ENCODE data around the gene GRAMD2A.

The GRAMD2A gene

GRCh38 chr15:72154316-72154715 lies 43.3 kb downstream of the GRAMD2A start:
- CTCF ChIA-PET: interaction anchor here (0.9 to 2.2 kb wide), 4 partner anchors 13 to 353 kb away, joined by 3 to 6 read pairs (median 4); no protein-coding TSS in a partner anchor
- 98% methylated on average over 6 of the region's 7 CpGs for WGBS (ENCODE audit: insufficient coverage)
- POLR2A ChIA-PET: no interaction called here
- H3K27me3 ChIP-seq (replicated peaks in 2 of 5; ENCODE audit: control insufficient read depth in 4 of 5, insufficient read depth in 5 of 5, low read length in 4 of 5): no peaks in the 10 kb centered on the region
- H3K9me3 ChIP-seq (ENCODE audit: control extremely low read depth in 1 of 5, control insufficient read depth in 4 of 5, insufficient read depth in 2 of 5, low read depth in 1 of 5, low read length in 4 of 5): no peaks in the 10 kb centered on the region
- H3K36me3 ChIP-seq (ENCODE audit: control insufficient read depth in 4 of 4, insufficient read depth in 4 of 4, low read length in 3 of 4): no peaks in the 10 kb centered on the region
- DNase-seq: no peak
- peaks cover 0 to 9% (median 5%) of the 10 kb centered on the region in 4 experiments for H3K4me1 ChIP-seq (ENCODE audit: control extremely low read depth in 1 of 4, control insufficient read depth in 4 of 4, insufficient read depth in 4 of 4, low read length in 3 of 4)
- H3K4me3 ChIP-seq (ENCODE audit: control insufficient read depth in 1 of 7, extremely low read depth in 1 of 7, insufficient read depth in 4 of 7, low read depth in 2 of 7, low read length in 6 of 7): no peak overlapping the region
- no peak overlapping the region for H3K27ac ChIP-seq (ENCODE audit: insufficient read depth in 1 of 2, low read depth in 1 of 2, low read length in 2 of 2, poor library complexity in 1 of 2, severe bottlenecking in 2 of 2)

- H3K4me3 ChIP-seq (ENCODE audit: control insufficient read depth in 1 of 7, extremely low read depth in 1 of 7, insufficient read depth in 4 of 7, low read depth in 2 of 7, low read length in 6 of 7): no peak overlapping the region
- CTCF ChIA-PET: interaction anchor here (0.9 to 2.2 kb wide), 5 partner anchors 12 to 352 kb away, joined by 3 to 6 read pairs (median 3); no protein-coding TSS in a partner anchor
- no peaks in the 10 kb centered on the region for H3K36me3 ChIP-seq (ENCODE audit: control insufficient read depth in 4 of 4, insufficient read depth in 4 of 4, low read length in 3 of 4)
- peaks cover 0 to 9% (median 5%) of the 10 kb centered on the region in 4 experiments for H3K4me1 ChIP-seq (ENCODE audit: control extremely low read depth in 1 of 4, control insufficient read depth in 4 of 4, insufficient read depth in 4 of 4, low read length in 3 of 4)
- WGBS (ENCODE audit: insufficient coverage): 96% methylated on average over 3 of the region's 5 CpGs
- no peaks in the 10 kb centered on the region for H3K27me3 ChIP-seq (replicated peaks in 2 of 5; ENCODE audit: control insufficient read depth in 4 of 5, insufficient read depth in 5 of 5, low read length in 4 of 5)
- no peak overlapping the region for H3K27ac ChIP-seq (ENCODE audit: insufficient read depth in 1 of 2, low read depth in 1 of 2, low read length in 2 of 2, poor library complexity in 1 of 2, severe bottlenecking in 2 of 2)
- H3K9me3 ChIP-seq (ENCODE audit: control extremely low read depth in 1 of 5, control insufficient read depth in 4 of 5, insufficient read depth in 2 of 5, low read depth in 1 of 5, low read length in 4 of 5): no peaks in the 10 kb centered on the region
- POLR2A ChIA-PET: no interaction called here
- no peak for DNase-seq
These were observed 44.2 kb downstream of the GRAMD2A start for GRCh38 chr15:72153269-72154000.

- WGBS (ENCODE audit: insufficient coverage): no CpG with 5 or more reads among the region's 2 CpGs
- no peaks in the 10 kb centered on the region for H3K27me3 ChIP-seq (replicated peaks in 2 of 5; ENCODE audit: control insufficient read depth in 4 of 5, insufficient read depth in 5 of 5, low read length in 4 of 5)
- H3K4me3 ChIP-seq (ENCODE audit: control insufficient read depth in 1 of 7, extremely low read depth in 1 of 7, insufficient read depth in 4 of 7, low read depth in 2 of 7, low read length in 6 of 7): no peak overlapping the region
- H3K4me1 ChIP-seq (ENCODE audit: control extremely low read depth in 1 of 4, control insufficient read depth in 4 of 4, insufficient read depth in 4 of 4, low read length in 3 of 4): no peaks in the 10 kb centered on the region
- H3K9me3 ChIP-seq (ENCODE audit: control extremely low read depth in 1 of 5, control insufficient read depth in 4 of 5, insufficient read depth in 2 of 5, low read depth in 1 of 5, low read length in 4 of 5): no peaks in the 10 kb centered on the region
- POLR2A ChIA-PET: interaction anchor here (0.6 kb wide), 1 partner anchor 10 kb away, joined by 4 read pairs; no protein-coding TSS in a partner anchor
- CTCF ChIA-PET: no interaction called here
- H3K27ac ChIP-seq (ENCODE audit: insufficient read depth in 1 of 2, low read depth in 1 of 2, low read length in 2 of 2, poor library complexity in 1 of 2, severe bottlenecking in 2 of 2): no peak overlapping the region
- no peaks in the 10 kb centered on the region for H3K36me3 ChIP-seq (ENCODE audit: control insufficient read depth in 4 of 4, insufficient read depth in 4 of 4, low read length in 3 of 4)
- DNase-seq: peak in 1 of 3 donors; percentile 1
These were observed 50.2 kb downstream of the GRAMD2A start for GRCh38 chr15:72147418-72147817.

DNA sequence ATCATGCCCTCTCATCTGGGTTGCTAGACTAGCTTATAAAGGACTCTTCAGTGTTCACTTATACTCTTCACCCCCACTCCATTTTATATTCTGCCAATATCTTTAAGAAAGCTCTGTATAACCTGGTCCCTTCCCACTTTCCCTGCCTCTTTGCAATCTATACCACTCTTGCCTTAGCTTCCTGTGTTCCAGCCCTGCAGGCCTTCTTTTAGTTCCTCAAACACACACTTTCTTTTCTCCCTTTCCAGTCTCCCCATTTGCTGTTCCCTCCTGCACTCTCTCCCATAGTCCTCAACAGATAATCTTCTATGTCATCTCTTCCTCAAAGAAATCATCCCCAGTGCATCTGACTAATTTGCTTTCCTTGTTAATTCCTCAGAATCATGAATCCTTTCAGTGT lies 50.7 kb downstream of the GRAMD2A start:
- CTCF ChIA-PET: no interaction called here
- Histone ChIP-seq H3K36me3 (ENCODE audit: control insufficient read depth in 4 of 4, insufficient read depth in 4 of 4, low read length in 3 of 4) (no peaks in the 10 kb centered on the region), H3K4me1 (ENCODE audit: control extremely low read depth in 1 of 4, control insufficient read depth in 4 of 4, insufficient read depth in 4 of 4, low read length in 3 of 4) (no peaks in the 10 kb centered on the region)

GRCh38 chr15:72146221-72146620 lies 51.4 kb downstream of the GRAMD2A start:
- ChIA-PET POLR2A (no interaction called here), CTCF (no interaction called here)
- H3K27ac ChIP-seq (ENCODE audit: insufficient read depth in 1 of 2, low read depth in 1 of 2, low read length in 2 of 2, poor library complexity in 1 of 2, severe bottlenecking in 2 of 2): no peak overlapping the region
- no peaks in the 10 kb centered on the region for H3K36me3 ChIP-seq (ENCODE audit: control insufficient read depth in 4 of 4, insufficient read depth in 4 of 4, low read length in 3 of 4)
- H3K27me3 ChIP-seq (replicated peaks in 2 of 5; ENCODE audit: control insufficient read depth in 4 of 5, insufficient read depth in 5 of 5, low read length in 4 of 5): no peaks in the 10 kb centered on the region
- no peaks in the 10 kb centered on the region for H3K9me3 ChIP-seq (ENCODE audit: control extremely low read depth in 1 of 5, control insufficient read depth in 4 of 5, insufficient read depth in 2 of 5, low read depth in 1 of 5, low read length in 4 of 5)
- H3K4me1 ChIP-seq (ENCODE audit: control extremely low read depth in 1 of 4, control insufficient read depth in 4 of 4, insufficient read depth in 4 of 4, low read length in 3 of 4): peaks cover 4 to 6% (median 6%) of the 10 kb centered on the region in 4 experiments
- no peak for DNase-seq
- WGBS (ENCODE audit: insufficient coverage): 95% methylated on average over 3 of the region's 3 CpGs
- no peak overlapping the region for H3K4me3 ChIP-seq (ENCODE audit: control insufficient read depth in 1 of 7, extremely low read depth in 1 of 7, insufficient read depth in 4 of 7, low read depth in 2 of 7, low read length in 6 of 7)

More for the DNA sequence above, 50.7 kb downstream of the GRAMD2A start:
- POLR2A ChIA-PET: no interaction called here
- Histone ChIP-seq H3K27me3 (replicated peaks in 2 of 5; ENCODE audit: control insufficient read depth in 4 of 5, insufficient read depth in 5 of 5, low read length in 4 of 5) (no peaks in the 10 kb centered on the region), H3K4me3 (ENCODE audit: control insufficient read depth in 1 of 7, extremely low read depth in 1 of 7, insufficient read depth in 4 of 7, low read depth in 2 of 7, low read length in 6 of 7) (no peak overlapping the region), H3K9me3 (ENCODE audit: control extremely low read depth in 1 of 5, control insufficient read depth in 4 of 5, insufficient read depth in 2 of 5, low read depth in 1 of 5, low read length in 4 of 5) (no peaks in the 10 kb centered on the region), H3K27ac (ENCODE audit: insufficient read depth in 1 of 2, low read depth in 1 of 2, low read length in 2 of 2, poor library complexity in 1 of 2, severe bottlenecking in 2 of 2) (no peak overlapping the region)
- DNase-seq: no peak

- no peak overlapping the region for H3K4me3 ChIP-seq (ENCODE audit: control insufficient read depth in 1 of 7, extremely low read depth in 1 of 7, insufficient read depth in 4 of 7, low read depth in 2 of 7, low read length in 6 of 7)
- WGBS (ENCODE audit: insufficient coverage): 27% methylated on average over 3 of the region's 4 CpGs
- H3K36me3 ChIP-seq (ENCODE audit: control insufficient read depth in 4 of 4, insufficient read depth in 4 of 4, low read length in 3 of 4): no peaks in the 10 kb centered on the region
- H3K4me1 ChIP-seq (ENCODE audit: control extremely low read depth in 1 of 4, control insufficient read depth in 4 of 4, insufficient read depth in 4 of 4, low read length in 3 of 4): peaks cover 4 to 12% (median 6%) of the 10 kb centered on the region in 4 experiments
- ChIA-PET CTCF (interaction anchor here (1.2 kb wide), 1 partner anchor 12 kb away, joined by 3 read pairs; no protein-coding TSS in a partner anchor), POLR2A (no interaction called here)
- H3K27ac ChIP-seq (ENCODE audit: insufficient read depth in 1 of 2, low read depth in 1 of 2, low read length in 2 of 2, poor library complexity in 1 of 2, severe bottlenecking in 2 of 2): no peak overlapping the region
- H3K27me3 ChIP-seq (replicated peaks in 2 of 5; ENCODE audit: control insufficient read depth in 4 of 5, insufficient read depth in 5 of 5, low read length in 4 of 5): no peaks in the 10 kb centered on the region
- peak in 2 of 3 donors; percentile 29 to 32 for DNase-seq
- no peaks in the 10 kb centered on the region for H3K9me3 ChIP-seq (ENCODE audit: control extremely low read depth in 1 of 5, control insufficient read depth in 4 of 5, insufficient read depth in 2 of 5, low read depth in 1 of 5, low read length in 4 of 5)
These were observed 56.2 kb downstream of the GRAMD2A start for GRCh38 chr15:72141171-72142084.

DNA sequence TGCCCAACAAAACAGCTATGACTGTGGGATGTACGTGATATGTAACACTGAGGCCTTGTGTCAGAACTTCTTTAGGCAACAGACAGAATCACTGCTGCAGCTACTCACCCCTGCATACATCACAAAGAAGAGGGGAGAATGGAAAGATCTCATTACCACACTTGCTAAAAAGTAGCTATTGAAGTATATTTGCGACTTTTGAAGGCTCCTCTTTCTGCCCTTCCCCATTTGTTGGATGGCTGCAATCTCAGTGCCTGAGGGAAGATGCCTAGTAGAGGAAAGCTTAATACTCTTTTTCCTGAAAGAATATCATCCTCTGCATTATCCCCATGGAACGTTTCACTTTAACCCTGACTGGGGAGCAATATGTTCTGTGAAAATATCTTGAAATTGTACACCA lies 57.5 kb downstream of the GRAMD2A start:
- no peaks in the 10 kb centered on the region for H3K36me3 ChIP-seq (ENCODE audit: control insufficient read depth in 4 of 4, insufficient read depth in 4 of 4, low read length in 3 of 4)
- CTCF ChIA-PET: interaction anchor here (1.7 kb wide), 1 partner anchor 16 kb away, joined by 7 read pairs; no protein-coding TSS in a partner anchor
- H3K27ac ChIP-seq (ENCODE audit: insufficient read depth in 1 of 2, low read depth in 1 of 2, low read length in 2 of 2, poor library complexity in 1 of 2, severe bottlenecking in 2 of 2): no peak overlapping the region
- POLR2A ChIA-PET: no interaction called here
- peaks cover 4 to 12% (median 6%) of the 10 kb centered on the region in 4 experiments for H3K4me1 ChIP-seq (ENCODE audit: control extremely low read depth in 1 of 4, control insufficient read depth in 4 of 4, insufficient read depth in 4 of 4, low read length in 3 of 4)
- WGBS (ENCODE audit: insufficient coverage): 93% methylated on average over 2 of the region's 3 CpGs
- H3K27me3 ChIP-seq (replicated peaks in 2 of 5; ENCODE audit: control insufficient read depth in 4 of 5, insufficient read depth in 5 of 5, low read length in 4 of 5): no peaks in the 10 kb centered on the region
- DNase-seq: no peak
- no peaks in the 10 kb centered on the region for H3K9me3 ChIP-seq (ENCODE audit: control extremely low read depth in 1 of 5, control insufficient read depth in 4 of 5, insufficient read depth in 2 of 5, low read depth in 1 of 5, low read length in 4 of 5)
- H3K4me3 ChIP-seq (ENCODE audit: control insufficient read depth in 1 of 7, extremely low read depth in 1 of 7, insufficient read depth in 4 of 7, low read depth in 2 of 7, low read length in 6 of 7): no peak overlapping the region
